Peyer's patch (tissue), 4 donors: ENCODE data around the gene CLDN4.

Source experiments
- CTCF ChIP-seq, 6 experiments: fragments of 450-650 bp in 4 of 6; fragments of 200-600 bp in 2 of 6; sonication (generic) in 1 of 6; IDR thresholded peaks; one replicate each; pipeline ENCODE4 v1.5.1; 2017 to 2019; ENCODE audit warnings: antibody characterized with exemption in 6 of 6, mild to moderate bottlenecking in 3 of 6, moderate library complexity in 1 of 6
- POLR2A ChIP-seq, 2 donors: fragments of 450-650 bp; IDR thresholded peaks; one replicate each; pipeline ENCODE4 v1.5.1; 2017; ENCODE audit warnings: antibody characterized with exemption in 2 of 2, mild to moderate bottlenecking in 2 of 2, moderate library complexity in 2 of 2

- TF ChIP-seq CTCF (IDR thresholded peaks at IDR 0.05): no peak
- no peak for TF ChIP-seq POLR2A (IDR thresholded peaks at IDR 0.05)
These were observed 31.3 kb upstream of the CLDN4 start for GRCh38 chr7:73799282-73800141.
